OCI-LY7 (cell line): ENCODE data around the gene GIMAP5. TPM values are rescaled to one million over a fixed set of nuclear protein-coding genes. Genes with fewer than 3 reads are reported as not detected.

ENCODE experiments used
- BruUV-seq: library from RNA; stranded (reverse); fragments of 400-500 nt; replicated peaks from 2 replicates; lab custom pipeline; 2021; lab: Mats Ljungman, UMichigan
- CTCF ChIA-PET: fragments of 300-600 bp; sonication (Branson Sonifier 250); formaldehyde crosslinking; loops from one replicate; lab custom pipeline; 2022; ENCODE audit warnings: antibody characterized with exemption; ENCODE audit not compliant: unreplicated experiment; lab: Charles Lee
- POLR2A ChIA-PET: fragments of 300-600 bp; sonication (Branson Sonifier 250); formaldehyde crosslinking; loops from one replicate; lab custom pipeline; 2022; ENCODE audit warnings: antibody characterized with exemption; lab: Charles Lee
- DNase-seq: peaks from one replicate; pipeline ENCODE4 v3.0.0-alpha.2; 2015; ENCODE audit warnings: low spot score
- H2AFZ ChIP-seq: fragments of 200-600 bp; sonication (generic), shearing (Covaris generic); 2 replicates; pipeline ENCODE4 v1.6.1; 2014; ENCODE audit warnings: mild to moderate bottlenecking, antibody characterized with exemption, low read length, moderate library complexity
- H3K27ac ChIP-seq: fragments of 200-600 bp; sonication (generic); 2 replicates; pipeline ENCODE4 v1.5.1; 2014; ENCODE audit warnings: mixed run types, low read depth, mild to moderate bottlenecking, moderate library complexity, low read length, inconsistent platforms; ENCODE audit not compliant: poor library complexity, severe bottlenecking
- H3K36me3 ChIP-seq: fragments of 200-600 bp; sonication (generic); 2 replicates; pipeline ENCODE4 v1.6.1; 2014; ENCODE audit warnings: mild to moderate bottlenecking, antibody characterized with exemption, low read length, moderate library complexity, mixed read lengths; ENCODE audit not compliant: insufficient read depth
- H3K4me1 ChIP-seq: fragments of 200-600 bp; sonication (generic); 2 replicates; pipeline ENCODE4 v1.5.1; 2014; ENCODE audit warnings: mild to moderate bottlenecking, low read length; ENCODE audit not compliant: insufficient read depth, poor library complexity, severe bottlenecking
- H3K4me2 ChIP-seq: fragments of 200-600 bp; sonication (generic); 2 replicates; pipeline ENCODE4 v1.6.1; 2014; ENCODE audit warnings: mild to moderate bottlenecking, low read length
- H3K4me3 ChIP-seq: fragments of 200-600 bp; sonication (generic); 2 replicates; pipeline ENCODE4 v1.5.1; 2014; ENCODE audit warnings: mild to moderate bottlenecking, low read depth, low read length; ENCODE audit not compliant: poor library complexity, severe bottlenecking
- H3K79me2 ChIP-seq: fragments of 200-600 bp; sonication (generic); 2 replicates; pipeline ENCODE4 v1.6.1; 2016; ENCODE audit warnings: low read depth, mild to moderate bottlenecking, low read length, moderate library complexity, mixed read lengths; ENCODE audit not compliant: insufficient read depth
- H3K9me2 ChIP-seq: fragments of 200-600 bp; sonication (generic); 2 replicates; pipeline ENCODE4 v1.6.1; 2016; ENCODE audit warnings: mild to moderate bottlenecking, low read length, mixed read lengths; ENCODE audit not compliant: insufficient read depth
- H3K9me3 ChIP-seq: fragments of 200-600 bp; sonication (generic); 2 replicates; pipeline ENCODE4 v1.6.1; 2014; ENCODE audit warnings: mild to moderate bottlenecking, mixed run types, low read length, mixed read lengths
- H4K20me1 ChIP-seq: fragments of 200-600 bp; sonication (generic); 2 replicates; pipeline ENCODE4 v1.6.1; 2014; ENCODE audit warnings: mild to moderate bottlenecking, antibody characterized with exemption, low read length, moderate library complexity, mixed read lengths; ENCODE audit not compliant: insufficient read depth
- EZH2phosphoT487 ChIP-seq: fragments of 200-600 bp; sonication (generic); IDR thresholded peaks from 2 replicates; pipeline ENCODE4 v1.6.1; 2018; ENCODE audit warnings: low read depth, borderline replicate concordance, mild to moderate bottlenecking, mixed run types, antibody characterized with exemption, low read length, moderate library complexity, mixed read lengths
- intact Hi-C: fragments of 100-400 bp; cut with micrococcal nuclease; formaldehyde crosslinking; loops from one replicate; pipeline ENCODE4 v1.10.0; 2022; ENCODE audit not compliant: unreplicated experiment
- total RNA-seq, 2 experiments: library from RNA; depleted of rRNA in 1 of 2; stranded (reverse); fragments of >200 nt in 1 of 2; shearing (Covaris generic) in 1 of 2; gene quantifications; 2 replicates each; pipeline ENCODE4 v1.2.3, GENCODE V29; 2014 to 2022
- TF ChIP-seq, protein P1 (sequence below): fragments of 200-600 bp; sonication (generic); conservative IDR thresholded peaks from 2 replicates; pipeline ENCODE4 v1.5.1; 2014; ENCODE audit warnings: mild to moderate bottlenecking, antibody characterized with exemption, low read length, moderate library complexity, mixed read lengths

The GIMAP5 gene
- total RNA-seq, 2 experiments from 2014 or later, result not detected

DNA sequence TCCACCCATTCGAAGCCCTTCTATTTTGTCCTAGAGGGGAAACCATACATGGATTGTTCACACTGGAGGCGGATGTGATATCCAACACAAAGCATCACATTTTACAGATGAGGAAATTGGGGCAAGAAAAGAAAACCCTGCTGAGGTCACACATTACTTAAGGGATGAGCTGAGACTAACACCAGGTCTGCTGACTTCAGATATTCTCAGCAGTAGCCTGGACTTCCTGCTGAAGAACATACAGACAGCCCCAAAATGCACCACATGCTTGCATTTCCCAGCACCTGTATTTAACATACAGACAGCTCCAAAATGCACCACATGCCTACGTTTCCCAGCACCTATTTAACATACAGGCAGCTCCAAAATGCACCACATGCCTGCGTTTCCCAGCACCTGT lies 11.2 kb downstream of the GIMAP5 start:
- H3K27ac ChIP-seq, result no peak overlapping the region
- no peaks in the 10 kb centered on the region for H3K36me3 ChIP-seq
- 0 out of 2 replicates have a peak, but pooled peaks cover 3% of the 10 kb centered on the region for H4K20me1 ChIP-seq
- ChIA-PET CTCF (no interaction called here), POLR2A (no interaction called here)
- no peaks in the 10 kb centered on the region for H3K79me2 ChIP-seq
- no peak overlapping the region for H2AFZ ChIP-seq
- DNase-seq, result no peak
- H3K4me3 ChIP-seq, result no peak overlapping the region
- TF ChIP-seq EZH2phosphoT487, result no peak
- TF ChIP-seq, protein P1, sequence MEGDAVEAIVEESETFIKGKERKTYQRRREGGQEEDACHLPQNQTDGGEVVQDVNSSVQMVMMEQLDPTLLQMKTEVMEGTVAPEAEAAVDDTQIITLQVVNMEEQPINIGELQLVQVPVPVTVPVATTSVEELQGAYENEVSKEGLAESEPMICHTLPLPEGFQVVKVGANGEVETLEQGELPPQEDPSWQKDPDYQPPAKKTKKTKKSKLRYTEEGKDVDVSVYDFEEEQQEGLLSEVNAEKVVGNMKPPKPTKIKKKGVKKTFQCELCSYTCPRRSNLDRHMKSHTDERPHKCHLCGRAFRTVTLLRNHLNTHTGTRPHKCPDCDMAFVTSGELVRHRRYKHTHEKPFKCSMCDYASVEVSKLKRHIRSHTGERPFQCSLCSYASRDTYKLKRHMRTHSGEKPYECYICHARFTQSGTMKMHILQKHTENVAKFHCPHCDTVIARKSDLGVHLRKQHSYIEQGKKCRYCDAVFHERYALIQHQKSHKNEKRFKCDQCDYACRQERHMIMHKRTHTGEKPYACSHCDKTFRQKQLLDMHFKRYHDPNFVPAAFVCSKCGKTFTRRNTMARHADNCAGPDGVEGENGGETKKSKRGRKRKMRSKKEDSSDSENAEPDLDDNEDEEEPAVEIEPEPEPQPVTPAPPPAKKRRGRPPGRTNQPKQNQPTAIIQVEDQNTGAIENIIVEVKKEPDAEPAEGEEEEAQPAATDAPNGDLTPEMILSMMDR, result no peak
- no peaks in the 10 kb centered on the region for H3K9me3 ChIP-seq
- intact Hi-C loops, result no loop called here
- no peaks in the 10 kb centered on the region for H3K9me2 ChIP-seq
- H3K4me2 ChIP-seq, result no peak overlapping the region
- BruUV-seq, result no TSS peak
- no peaks in the 10 kb centered on the region for H3K4me1 ChIP-seq

DNA sequence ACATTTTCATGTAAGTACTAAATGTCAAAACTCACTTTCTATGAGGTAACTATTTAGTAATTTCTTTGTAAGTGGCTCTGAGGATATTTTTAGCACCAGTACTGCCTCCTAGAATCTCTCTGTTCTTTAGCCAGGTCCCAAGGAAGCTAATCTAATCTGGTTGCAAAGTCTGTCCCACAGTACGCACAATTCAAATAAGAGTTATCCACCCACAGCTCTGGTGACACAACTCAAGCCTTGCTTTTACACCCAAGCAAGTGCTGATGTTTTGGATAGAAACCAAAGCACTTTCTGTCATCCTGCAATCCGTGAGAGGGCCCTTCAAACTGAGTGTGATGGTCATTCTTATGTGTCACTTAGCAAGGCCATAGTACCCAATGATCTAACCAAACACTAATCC lies 14.5 kb downstream of the GIMAP5 start:
- BruUV-seq, result no TSS peak
- no peaks in the 10 kb centered on the region for H3K9me3 ChIP-seq
- TF ChIP-seq EZH2phosphoT487, result no peak
- TF ChIP-seq, protein P1, result no peak
- no peak overlapping the region for H3K27ac ChIP-seq
- no peaks in the 10 kb centered on the region for H3K36me3 ChIP-seq
- H3K4me2 ChIP-seq, result no peak overlapping the region
- H3K4me3 ChIP-seq, result no peak overlapping the region
- H3K79me2 ChIP-seq, result no peaks in the 10 kb centered on the region
- H3K4me1 ChIP-seq, result no peaks in the 10 kb centered on the region
- no peak overlapping the region for H2AFZ ChIP-seq
- intact Hi-C loops, result no loop called here
- ChIA-PET CTCF (no interaction called here), POLR2A (no interaction called here)
- 0 out of 2 replicates have a peak, but pooled peaks cover 3% of the 10 kb centered on the region for H4K20me1 ChIP-seq
- no peak for DNase-seq
- H3K9me2 ChIP-seq, result no peaks in the 10 kb centered on the region

DNA sequence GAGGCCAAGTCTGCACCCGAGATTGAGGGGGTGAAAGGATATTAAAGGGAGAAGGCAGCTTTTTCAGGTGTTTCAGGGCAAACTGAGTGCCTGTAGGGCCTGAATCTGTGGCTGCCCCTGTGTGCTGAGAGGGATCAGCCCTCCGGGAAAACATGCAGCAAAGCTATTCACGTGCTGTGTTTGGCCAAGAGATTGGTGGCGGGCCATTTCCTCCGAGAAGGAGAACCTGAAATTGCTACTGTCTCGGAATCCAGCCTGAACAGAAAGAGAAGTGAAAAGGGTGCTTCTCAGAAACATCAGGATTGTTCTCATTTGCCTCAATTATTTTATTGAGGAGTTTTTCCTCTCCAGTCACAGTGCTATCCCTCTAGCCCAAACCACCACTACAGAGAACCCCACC lies 16.0 kb downstream of the GIMAP5 start:
- no peaks in the 10 kb centered on the region for H3K9me3 ChIP-seq
- no peak overlapping the region for H3K27ac ChIP-seq
- intact Hi-C loops, result no loop called here
- H3K79me2 ChIP-seq, result no peaks in the 10 kb centered on the region
- H3K4me2 ChIP-seq, result no peak overlapping the region
- no peak overlapping the region for H2AFZ ChIP-seq
- BruUV-seq, result no TSS peak
- no peak for DNase-seq
- H3K4me1 ChIP-seq, result no peaks in the 10 kb centered on the region
- no peaks in the 10 kb centered on the region for H3K9me2 ChIP-seq
- no peak overlapping the region for H3K4me3 ChIP-seq
- no peaks in the 10 kb centered on the region for H3K36me3 ChIP-seq
- H4K20me1 ChIP-seq, result 0 out of 2 replicates have a peak, but pooled peaks cover 3% of the 10 kb centered on the region
- TF ChIP-seq EZH2phosphoT487, result no peak
- TF ChIP-seq, protein P1, result no peak
- ChIA-PET POLR2A (no interaction called here), CTCF (no interaction called here)
